GM23338 (cell line): ENCODE measurements around the gene SLC29A1. TPM values are rescaled to one million over a fixed set of nuclear protein-coding genes. Genes with fewer than 3 reads are reported as not detected.

Experiments used
- ATAC-seq: fragments of 200-7000 bp; cut with Tn5 transposase; 3 replicates; pipeline ENCODE4 v1.9.1; 2020
- DNase-seq: peaks from one replicate; pipeline ENCODE4 v3.0.0-alpha.2; 2015; ENCODE audit warnings: low spot score
- H2AFZ ChIP-seq: fragments of 200-600 bp; sonication (generic); 2 replicates; pipeline ENCODE4 v1.8.0; 2016; ENCODE audit warnings: antibody characterized with exemption, mild to moderate bottlenecking, moderate library complexity
- H3F3A ChIP-seq: fragments of 200-600 bp; sonication (generic); replicated peaks from 2 replicates; pipeline ENCODE4 v1.8.0; 2017; ENCODE audit warnings: antibody characterized with exemption, mixed run types, low read depth
- H3K27ac ChIP-seq: fragments of 200-600 bp; sonication (generic); 2 replicates; pipeline ENCODE4 v1.6.1; 2016; ENCODE audit warnings: low read depth
- H3K27me3 ChIP-seq: fragments of 200-600 bp; sonication (generic); 2 replicates; pipeline ENCODE4 v1.8.0; 2016; ENCODE audit warnings: mild to moderate bottlenecking, mixed run types, moderate library complexity; ENCODE audit not compliant: insufficient read depth
- H3K36me3 ChIP-seq: fragments of 200-600 bp; sonication (generic); 2 replicates; pipeline ENCODE4 v1.8.0; 2016; ENCODE audit warnings: mild to moderate bottlenecking; ENCODE audit not compliant: insufficient read depth
- H3K4me1 ChIP-seq: fragments of 200-600 bp; sonication (generic); 2 replicates; pipeline ENCODE4 v1.8.0; 2016; ENCODE audit warnings: mild to moderate bottlenecking, moderate library complexity; ENCODE audit not compliant: insufficient read depth
- H3K4me2 ChIP-seq: fragments of 200-600 bp; sonication (generic); 2 replicates; pipeline ENCODE4 v1.7.1; 2017; ENCODE audit warnings: mixed run types
- H3K4me3 ChIP-seq: fragments of 200-600 bp; sonication (generic); 2 replicates; pipeline ENCODE4 v1.6.1; 2016; ENCODE audit warnings: mixed run types
- H3K79me2 ChIP-seq: fragments of 200-600 bp; sonication (generic); replicated peaks from 2 replicates; pipeline ENCODE4 v1.8.0; 2017; ENCODE audit warnings: mild to moderate bottlenecking; ENCODE audit not compliant: insufficient read depth
- H3K9me2 ChIP-seq: fragments of 200-600 bp; sonication (generic); 2 replicates; pipeline ENCODE4 v1.8.0; 2017; ENCODE audit not compliant: insufficient read depth
- H4K20me1 ChIP-seq: fragments of 200-600 bp; sonication (generic); replicated peaks from 2 replicates; pipeline ENCODE4 v1.8.0; 2017; ENCODE audit warnings: mild to moderate bottlenecking; ENCODE audit not compliant: insufficient read depth
- H3K27ac Mint-ChIP-seq: 2 replicates; pipeline ENCODE4 v1.8.0; 2020; ENCODE audit warnings: inconsistent platforms, mild to moderate bottlenecking, moderate library complexity, mixed read lengths
- H3K27me3 Mint-ChIP-seq: 3 replicates; pipeline ENCODE4 v1.8.0; 2022; ENCODE audit warnings: low read depth, mild to moderate bottlenecking, moderate library complexity, mixed read lengths, inconsistent platforms; ENCODE audit not compliant: insufficient read depth, poor library complexity
- H3K36me3 Mint-ChIP-seq: 3 replicates; pipeline ENCODE4 v1.8.0; 2021; ENCODE audit warnings: low read depth, mild to moderate bottlenecking, inconsistent platforms, moderate library complexity, mixed read lengths
- H3K4me1 Mint-ChIP-seq: 3 replicates; pipeline ENCODE4 v1.8.0; 2020; ENCODE audit warnings: mild to moderate bottlenecking, inconsistent platforms, mixed read lengths
- H3K4me3 Mint-ChIP-seq: 3 replicates; pipeline ENCODE4 v1.8.0; 2021; ENCODE audit warnings: moderate library complexity, mild to moderate bottlenecking, inconsistent platforms, mixed read lengths
- H3K9me3 Mint-ChIP-seq: 3 replicates; pipeline ENCODE4 v1.8.0; 2020; ENCODE audit warnings: moderate library complexity, mild to moderate bottlenecking, inconsistent platforms, mixed read lengths
- CREB1 ChIP-seq: fragments of 250-450 bp; sonication (Bioruptor Pico); IDR thresholded peaks from 2 replicates; pipeline ENCODE4 v1.5.0; 2020; ENCODE audit warnings: low read depth, mild to moderate bottlenecking, moderate library complexity
- CTCF ChIP-seq, 2 experiments: fragments of 200-600 bp in 1 of 2; sonication (generic) in 1 of 2; conservative IDR thresholded peaks; 2 replicates each; pipeline versions ENCODE4 v1.5.1 to v1.6.1; 2016 to 2017; ENCODE audit warnings: antibody characterized with exemption in 2 of 2, low read depth in 2 of 2, mild to moderate bottlenecking in 2 of 2, moderate library complexity in 1 of 2
- ETS1 ChIP-seq: IDR thresholded peaks from 2 replicates; pipeline ENCODE4 v1.6.1; 2016; ENCODE audit warnings: antibody characterized with exemption
- EZH2 ChIP-seq: fragments of 200-600 bp; sonication (generic); IDR thresholded peaks from one replicate; pipeline ENCODE4 v1.8.0; 2017; ENCODE audit warnings: antibody characterized with exemption, mild to moderate bottlenecking, low read depth; ENCODE audit not compliant: unreplicated experiment
- EZH2phosphoT487 ChIP-seq: fragments of 200-600 bp; sonication (generic); IDR thresholded peaks from one replicate; pipeline ENCODE4 v1.8.1; 2018; ENCODE audit warnings: antibody characterized with exemption; ENCODE audit not compliant: unreplicated experiment
- JUNB ChIP-seq: IDR thresholded peaks from one replicate; pipeline ENCODE4 v1.6.1; 2016; ENCODE audit warnings: antibody characterized with exemption; ENCODE audit not compliant: unreplicated experiment
- NANOG ChIP-seq: IDR thresholded peaks from 2 replicates; pipeline ENCODE4 v1.6.1; 2016; ENCODE audit warnings: antibody characterized with exemption, borderline replicate concordance
- POLR2AphosphoS5 ChIP-seq: IDR thresholded peaks from 2 replicates; pipeline ENCODE4 v1.6.1; 2016; ENCODE audit warnings: antibody characterized with exemption, low read depth
- REST ChIP-seq: IDR thresholded peaks from one replicate; pipeline ENCODE4 v1.6.1; 2018; ENCODE audit warnings: antibody characterized with exemption; ENCODE audit not compliant: unreplicated experiment
- STAT1 ChIP-seq: IDR thresholded peaks from one replicate; pipeline ENCODE4 v1.6.1; 2016; ENCODE audit warnings: antibody characterized with exemption; ENCODE audit not compliant: unreplicated experiment
- ZNF114 ChIP-seq: fragments of 250-450 bp; sonication (Bioruptor Pico); IDR thresholded peaks from 2 replicates; pipeline ENCODE4 v1.5.0; 2020; ENCODE audit warnings: mild to moderate bottlenecking, moderate library complexity
- ZNF331 ChIP-seq: fragments of 250-450 bp; sonication (Bioruptor Pico); IDR thresholded peaks from 2 replicates; pipeline ENCODE4 v1.5.0; 2020; ENCODE audit warnings: low read depth, mild to moderate bottlenecking, moderate library complexity
- ZNF462 ChIP-seq: fragments of 250-450 bp; sonication (Bioruptor Pico); IDR thresholded peaks from 2 replicates; pipeline ENCODE4 v1.5.0; 2020; ENCODE audit warnings: mild to moderate bottlenecking, moderate library complexity
- polyA plus RNA-seq: library from polyadenylated mRNA; unstranded; fragments of >200 nt; fragmentation: Nextera tagmentation; extraction: Ambion mirVana; gene quantifications from 2 replicates; pipeline ENCODE4 v1.2.1, GENCODE V29; 2016
- total RNA-seq: library from RNA; depleted of rRNA; stranded (reverse); fragments of >200 nt; shearing (Covaris generic); gene quantifications from 2 replicates; pipeline ENCODE4 v1.2.3, GENCODE V29; 2014

Gene SLC29A1
- total and polyA plus RNA-seq, 2 experiments from 2014 or later, result 73.1 to 169 TPM

GRCh38 chr6:44243345-44243744 lies 19.9 kb downstream of the SLC29A1 start:
- no peak overlapping the region for H3K4me3 ChIP-seq
- H3K4me3 Mint-ChIP-seq, result no peak overlapping the region
- no peak overlapping the region for H3K4me2 ChIP-seq
- peaks cover 12% of the 10 kb centered on the region for H4K20me1 ChIP-seq
- peaks cover 5% of the 10 kb centered on the region; the same call in 1 of the 2 replicates for H3K36me3 ChIP-seq
- no peaks in the 10 kb centered on the region for H3K9me2 ChIP-seq
- H3K79me2 ChIP-seq, result peaks cover 19% of the 10 kb centered on the region
- no peak overlapping the region for H3K27ac ChIP-seq
- H3K4me1 ChIP-seq, result peaks cover 18% of the 10 kb centered on the region; the same call in 1 of the 2 replicates
- no peak for ATAC-seq
- H3K36me3 Mint-ChIP-seq, result peaks cover 14% of the 10 kb centered on the region
- H3K27me3 Mint-ChIP-seq, result peaks cover 44% of the 10 kb centered on the region
- H2AFZ ChIP-seq, result no peak overlapping the region
- H3K4me1 Mint-ChIP-seq, result peaks cover 15% of the 10 kb centered on the region
- H3K27me3 ChIP-seq, result 0 out of 2 replicates have a peak, but pooled peaks cover 10% of the 10 kb centered on the region
- TF ChIP-seq CTCF (conservative IDR thresholded peaks at IDR 0.05; ENCODE audit: low read depth in 2 of 2) (no peak), NANOG (no peak), ZNF462 (no peak), REST (no peak), EZH2 (no peak), ZNF114 (CRISPR knock-in tag) (no peak), STAT1 (no peak), EZH2phosphoT487 (no peak), JUNB (no peak), ZNF331 (CRISPR knock-in tag) (no peak), CREB1 (CRISPR knock-in tag) (no peak), POLR2AphosphoS5 (no peak), ETS1 (no peak)
- peaks cover 22% of the 10 kb centered on the region for H3F3A ChIP-seq
- no peak overlapping the region for H3K27ac Mint-ChIP-seq
- peaks cover 9% of the 10 kb centered on the region for H3K9me3 Mint-ChIP-seq
- no peak for DNase-seq
